Loucy (cell line): ENCODE data around the gene COBLL1.

ENCODE experiments used
- EZH2phosphoT487 ChIP-seq: fragments of 200-600 bp; IDR thresholded peaks from 2 replicates; pipeline ENCODE4 v1.6.1; 2018; ENCODE audit warnings: antibody characterized with exemption, mild to moderate bottlenecking, moderate library complexity, borderline replicate concordance
- TF ChIP-seq, protein P1 (sequence below): fragments of 200-600 bp; sonication (generic); conservative IDR thresholded peaks from 2 replicates; pipeline ENCODE4 v1.5.1; 2014; ENCODE audit warnings: mild to moderate bottlenecking, antibody characterized with exemption, low read length

DNA sequence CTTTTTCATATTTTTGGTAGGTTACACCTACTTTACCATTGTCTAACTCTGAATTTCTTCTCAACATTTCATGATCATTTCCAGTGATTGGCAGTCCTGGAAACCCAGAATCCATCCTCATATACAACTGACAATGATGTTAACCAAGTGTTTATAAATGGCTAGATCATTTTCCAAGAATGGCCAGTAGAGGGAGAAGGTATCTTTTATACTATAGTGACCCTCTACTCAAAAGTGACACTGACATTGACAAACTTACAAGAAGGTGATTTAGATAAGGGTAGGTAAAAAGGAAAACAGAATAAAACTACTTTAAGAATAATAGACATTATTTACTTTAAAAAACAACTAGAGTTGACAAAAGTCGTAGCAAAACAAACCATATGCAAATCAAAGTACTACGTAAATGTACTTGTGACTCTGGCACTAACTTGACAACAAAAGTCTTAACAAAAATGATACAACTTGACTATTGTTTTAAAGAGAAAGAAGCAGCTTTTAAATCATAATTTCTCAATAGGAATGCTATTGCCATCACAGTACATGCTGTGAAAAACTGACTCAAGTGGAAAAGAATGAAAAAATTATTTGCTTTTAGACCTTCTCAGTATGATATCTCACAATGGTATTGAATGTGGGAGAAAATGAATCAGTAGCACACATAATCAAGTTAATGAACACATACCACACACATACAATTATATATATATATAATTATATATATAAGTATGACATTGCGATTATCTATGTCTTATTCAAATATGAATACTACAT, 143.7 kb downstream of the COBLL1 start:
- TF ChIP-seq, protein P1, sequence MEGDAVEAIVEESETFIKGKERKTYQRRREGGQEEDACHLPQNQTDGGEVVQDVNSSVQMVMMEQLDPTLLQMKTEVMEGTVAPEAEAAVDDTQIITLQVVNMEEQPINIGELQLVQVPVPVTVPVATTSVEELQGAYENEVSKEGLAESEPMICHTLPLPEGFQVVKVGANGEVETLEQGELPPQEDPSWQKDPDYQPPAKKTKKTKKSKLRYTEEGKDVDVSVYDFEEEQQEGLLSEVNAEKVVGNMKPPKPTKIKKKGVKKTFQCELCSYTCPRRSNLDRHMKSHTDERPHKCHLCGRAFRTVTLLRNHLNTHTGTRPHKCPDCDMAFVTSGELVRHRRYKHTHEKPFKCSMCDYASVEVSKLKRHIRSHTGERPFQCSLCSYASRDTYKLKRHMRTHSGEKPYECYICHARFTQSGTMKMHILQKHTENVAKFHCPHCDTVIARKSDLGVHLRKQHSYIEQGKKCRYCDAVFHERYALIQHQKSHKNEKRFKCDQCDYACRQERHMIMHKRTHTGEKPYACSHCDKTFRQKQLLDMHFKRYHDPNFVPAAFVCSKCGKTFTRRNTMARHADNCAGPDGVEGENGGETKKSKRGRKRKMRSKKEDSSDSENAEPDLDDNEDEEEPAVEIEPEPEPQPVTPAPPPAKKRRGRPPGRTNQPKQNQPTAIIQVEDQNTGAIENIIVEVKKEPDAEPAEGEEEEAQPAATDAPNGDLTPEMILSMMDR, result peak; percentile 80
- no peak for TF ChIP-seq EZH2phosphoT487
